Activated T-cell treated with anti-CD3 and anti-CD28 coated beads, Interleukin-2, amount 50 U/mL, for 4 hours (primary cell): ENCODE data around the gene ORC1. TPM values are rescaled to one million over a fixed set of nuclear protein-coding genes. Genes with fewer than 3 reads are reported as not detected.

Experiments
- ATAC-seq, 2 donors: fragments of 200-7000 bp; cut with Tn5 transposase; one replicate each; pipeline ENCODE4 v1.10.0; 2021
- DNase-seq: peaks from one replicate; pipeline ENCODE4 v3.0.0-alpha.2; 2020
- H3K27me3 Mint-ChIP-seq: one replicate; pipeline ENCODE4 v1.8.0; 2021; ENCODE audit warnings: low read depth, mixed read lengths
- H3K36me3 Mint-ChIP-seq: one replicate; pipeline ENCODE4 v1.8.0; 2022; ENCODE audit warnings: mixed read lengths; ENCODE audit not compliant: insufficient read depth
- H3K4me1 Mint-ChIP-seq: one replicate; pipeline ENCODE4 v1.8.0; 2021; ENCODE audit warnings: low read depth, mixed read lengths
- H3K4me3 Mint-ChIP-seq: one replicate; pipeline ENCODE4 v1.8.0; 2021; ENCODE audit warnings: mild to moderate bottlenecking, moderate library complexity, mixed read lengths
- H3K9me3 Mint-ChIP-seq: one replicate; pipeline ENCODE4 v1.8.0; 2021; ENCODE audit warnings: mixed read lengths
- total RNA-seq, 3 donors: library from RNA; stranded (reverse); gene quantifications; one replicate each; pipeline ENCODE4 v1.2.1, GENCODE V29; 2021

Gene ORC1
- total RNA-seq, 3 donors from 2014 or later, result 34.8 to 46.2 (median 37.3) TPM

DNA sequence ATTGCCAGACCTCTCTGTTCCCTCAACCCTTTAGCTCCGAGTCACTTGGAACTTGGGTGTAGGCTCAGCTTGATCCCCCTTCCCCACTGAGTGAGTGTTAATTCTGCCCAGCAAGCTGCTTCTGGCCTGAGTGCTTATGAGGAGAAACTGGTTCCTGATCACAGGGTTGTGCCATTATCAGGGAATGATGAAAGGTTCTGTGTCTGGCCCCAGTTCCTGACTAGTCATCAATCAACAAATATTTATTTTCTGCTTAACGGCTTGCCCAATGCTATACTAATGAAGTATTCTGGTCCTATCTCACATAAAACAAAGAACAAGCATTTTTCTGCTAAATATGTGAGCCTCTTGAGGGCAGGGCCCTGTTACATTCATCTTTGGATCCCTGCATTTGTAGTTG is 59.0 kb downstream of the ORC1 start:
- no peaks in the 10 kb centered on the region for H3K27me3 Mint-ChIP-seq
- ATAC-seq, result no peak
- H3K36me3 Mint-ChIP-seq, result no peaks in the 10 kb centered on the region
- no peak overlapping the region for H3K4me3 Mint-ChIP-seq
- no peaks in the 10 kb centered on the region for H3K9me3 Mint-ChIP-seq
- DNase-seq, result no peak
- no peaks in the 10 kb centered on the region for H3K4me1 Mint-ChIP-seq

GRCh38 chr1:52343979-52344378 is 60.2 kb downstream of the ORC1 start:
- no peak overlapping the region for H3K4me3 Mint-ChIP-seq
- peaks cover 1% of the 10 kb centered on the region for H3K36me3 Mint-ChIP-seq
- ATAC-seq (no peak), DNase-seq (no peak)
- no peaks in the 10 kb centered on the region for H3K27me3 Mint-ChIP-seq
- no peaks in the 10 kb centered on the region for H3K9me3 Mint-ChIP-seq
- H3K4me1 Mint-ChIP-seq, result no peaks in the 10 kb centered on the region

DNA sequence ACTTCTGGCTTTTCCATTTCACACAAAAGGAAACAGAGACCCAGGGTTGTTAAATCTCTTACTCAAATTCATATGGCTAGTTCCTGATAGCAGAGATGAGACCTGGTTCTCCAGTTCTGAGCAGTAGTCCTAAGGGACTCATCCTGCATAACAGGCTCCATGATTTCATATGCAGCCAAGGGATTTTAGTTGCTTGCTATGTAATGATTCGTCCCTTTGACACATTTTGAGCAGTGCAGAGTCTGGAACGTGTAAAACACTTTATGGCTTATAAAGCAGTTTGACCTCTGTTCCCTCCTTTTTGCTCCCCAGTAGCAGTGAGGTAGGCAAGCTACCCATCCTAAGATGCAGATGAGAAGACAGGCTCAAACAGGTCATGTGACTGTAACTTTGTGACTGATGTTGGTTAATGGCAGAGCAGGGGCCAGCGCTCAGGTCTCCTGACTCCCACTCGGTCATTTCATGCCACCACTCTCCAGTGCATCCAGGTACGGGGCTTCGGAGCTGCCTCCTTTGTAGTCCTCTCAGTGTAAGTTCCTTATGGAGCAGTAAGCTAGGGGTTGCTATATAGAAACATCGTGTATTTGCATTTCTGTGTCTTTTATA is 62.5 kb downstream of the ORC1 start:
- DNase-seq (no peak), ATAC-seq (no peak)
- Mint-ChIP-seq H3K27me3 (no peaks in the 10 kb centered on the region), H3K4me3 (no peak overlapping the region), H3K4me1 (no peaks in the 10 kb centered on the region), H3K36me3 (peaks cover 4% of the 10 kb centered on the region), H3K9me3 (no peaks in the 10 kb centered on the region)

- H3K27me3 Mint-ChIP-seq, result no peaks in the 10 kb centered on the region
- no peak for ATAC-seq
- no peaks in the 10 kb centered on the region for H3K9me3 Mint-ChIP-seq
- peaks cover 10% of the 10 kb centered on the region for H3K36me3 Mint-ChIP-seq
- no peak overlapping the region for H3K4me3 Mint-ChIP-seq
- no peaks in the 10 kb centered on the region for H3K4me1 Mint-ChIP-seq
- no peak for DNase-seq
Measured at GRCh38 chr1:52337439-52337838, 66.8 kb downstream of the ORC1 start.

DNA sequence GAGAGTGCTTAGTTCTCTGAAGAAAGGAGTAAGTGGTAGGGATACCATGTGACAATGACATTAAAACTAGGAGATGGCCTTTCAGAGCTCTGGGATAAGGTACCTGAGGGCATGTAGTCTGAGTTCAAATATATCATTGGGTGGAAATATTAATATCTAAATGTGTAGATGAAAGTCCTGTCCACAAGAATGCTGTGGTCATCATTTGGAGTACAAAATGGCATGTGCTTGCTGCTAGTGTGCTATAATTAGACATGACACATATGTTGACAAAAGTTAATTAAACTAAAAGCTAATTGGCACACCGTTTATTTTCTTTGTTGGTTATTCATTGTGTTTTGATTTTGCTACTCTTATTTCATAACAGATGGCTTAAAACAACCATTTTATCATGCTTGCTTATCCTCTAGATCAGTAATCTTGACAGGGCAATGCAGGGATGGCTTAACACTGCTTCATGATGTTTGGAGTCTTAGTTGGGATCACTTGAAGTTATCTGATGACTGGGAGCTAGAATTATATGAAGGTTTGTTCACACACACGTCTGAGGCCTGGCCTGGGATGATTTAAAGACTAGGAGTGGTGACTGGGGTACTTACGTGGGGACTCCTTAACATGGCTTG is 69.2 kb downstream of the ORC1 start:
- DNase-seq (no peak), ATAC-seq (no peak)
- no peaks in the 10 kb centered on the region for H3K9me3 Mint-ChIP-seq
- H3K36me3 Mint-ChIP-seq, result peaks cover 10% of the 10 kb centered on the region
- H3K4me1 Mint-ChIP-seq, result no peaks in the 10 kb centered on the region
- no peaks in the 10 kb centered on the region for H3K27me3 Mint-ChIP-seq
- H3K4me3 Mint-ChIP-seq, result no peak overlapping the region

DNA sequence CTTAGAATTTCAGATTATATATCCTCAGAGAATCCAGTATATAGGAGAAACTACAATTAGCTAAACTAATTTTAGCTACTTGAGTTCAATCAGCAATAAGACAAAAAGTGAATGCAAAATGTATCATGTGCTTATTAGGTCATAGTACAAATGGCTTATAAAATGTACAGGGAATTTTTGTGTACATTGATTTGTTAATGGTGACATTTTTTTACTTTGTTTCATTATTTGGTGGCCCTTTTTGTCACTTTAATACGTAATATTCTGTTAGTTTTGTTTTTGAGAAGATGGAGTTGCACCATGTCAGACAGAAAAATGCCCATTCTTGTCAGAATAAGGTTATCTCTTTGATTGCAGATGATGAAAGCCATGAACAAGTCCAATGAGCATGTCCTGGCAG is 71.8 kb downstream of the ORC1 start:
- no peak for ATAC-seq
- H3K9me3 Mint-ChIP-seq, result no peaks in the 10 kb centered on the region

DNA sequence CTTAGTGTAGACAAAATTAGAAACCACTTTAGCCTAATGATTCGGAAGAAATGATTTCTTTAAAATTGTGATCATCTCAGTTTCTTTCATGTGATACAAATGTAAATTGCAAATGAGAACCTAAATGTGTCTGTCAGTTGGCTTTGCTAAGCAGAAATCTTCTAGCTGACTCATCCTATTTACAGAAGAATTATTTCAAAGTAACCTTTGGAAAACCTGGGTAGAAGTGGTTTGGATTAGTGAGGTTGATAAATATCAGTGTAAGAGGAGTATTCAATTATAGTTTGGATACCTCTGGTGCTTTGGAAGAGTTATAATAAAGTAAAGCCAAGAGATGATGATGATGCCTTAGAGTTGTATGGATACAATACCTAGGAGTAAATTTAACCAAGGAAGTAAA is 75.6 kb downstream of the ORC1 start:
- H3K36me3 Mint-ChIP-seq, result peaks cover 2% of the 10 kb centered on the region
- H3K4me1 Mint-ChIP-seq, result no peaks in the 10 kb centered on the region
- no peaks in the 10 kb centered on the region for H3K27me3 Mint-ChIP-seq
- no peaks in the 10 kb centered on the region for H3K9me3 Mint-ChIP-seq
- DNase-seq, result no peak
- H3K4me3 Mint-ChIP-seq, result no peak overlapping the region
- no peak for ATAC-seq

More for the DNA sequence above, 71.8 kb downstream of the ORC1 start:
- peaks cover 6% of the 10 kb centered on the region for H3K36me3 Mint-ChIP-seq
- no peaks in the 10 kb centered on the region for H3K4me1 Mint-ChIP-seq
- DNase-seq, result no peak
- H3K27me3 Mint-ChIP-seq, result no peaks in the 10 kb centered on the region
- H3K4me3 Mint-ChIP-seq, result no peak overlapping the region

GRCh38 chr1:52325786-52326185 is 78.4 kb downstream of the ORC1 start:
- Mint-ChIP-seq H3K36me3 (peaks cover 3% of the 10 kb centered on the region), H3K4me3 (no peak overlapping the region), H3K27me3 (no peaks in the 10 kb centered on the region), H3K4me1 (no peaks in the 10 kb centered on the region), H3K9me3 (no peaks in the 10 kb centered on the region)
- DNase-seq (no peak), ATAC-seq (no peak)

DNA sequence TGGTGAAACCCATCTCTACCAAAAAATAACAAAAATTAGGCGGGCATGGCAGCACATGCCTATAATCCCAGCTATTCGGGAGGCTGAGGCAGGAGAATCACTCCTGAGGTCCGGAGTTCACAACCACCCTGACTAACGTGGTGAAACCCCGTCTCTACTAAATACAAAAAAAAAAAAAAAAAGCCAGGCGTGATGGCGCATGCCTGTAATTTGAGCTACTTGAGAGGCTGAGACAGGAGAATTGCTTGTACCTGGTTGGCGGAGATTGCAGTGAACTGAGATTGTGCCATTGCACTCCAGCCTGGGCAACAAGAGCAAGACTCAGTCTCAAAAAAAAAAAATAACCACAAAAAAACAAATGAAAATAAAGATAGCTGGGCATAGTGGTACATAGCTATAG is 80.5 kb downstream of the ORC1 start:
- Mint-ChIP-seq H3K36me3 (peaks cover 3% of the 10 kb centered on the region), H3K9me3 (no peaks in the 10 kb centered on the region), H3K4me3 (no peak overlapping the region), H3K27me3 (no peaks in the 10 kb centered on the region), H3K4me1 (no peaks in the 10 kb centered on the region)
- DNase-seq, result no peak
- no peak for ATAC-seq

Other genes with a start within 250 kb of the ORC1 start
- gene CC2D1B, start 38.2 kb downstream of the ORC1 start, total RNA-seq, result 10 to 100 TPM; 35.0 to 40.0 (median 38.9) TPM
- gene PRPF38A, start 179 bp upstream of the ORC1 start, total RNA-seq, result 100 to 1,000 TPM in 2 of 3 donors, 10 to 100 TPM in 1; 94.0 to 113 (median 101) TPM
- gene TUT4, start 148.7 kb upstream of the ORC1 start, total RNA-seq, result 10 to 100 TPM; 36.7 to 37.7 (median 36.8) TPM
- gene GPX7, start 197.9 kb upstream of the ORC1 start, total RNA-seq, result 10 to 100 TPM; 18.6 to 20.0 (median 19.1) TPM
- 1 to 10 TPM; 4.9 to 7.5 (median 5.2) TPM for gene SHISAL2A, start 228.7 kb upstream of the ORC1 start, total RNA-seq